ENCODE measurements around the gene TBX15.

- TF ChIP-seq, protein P1, sequence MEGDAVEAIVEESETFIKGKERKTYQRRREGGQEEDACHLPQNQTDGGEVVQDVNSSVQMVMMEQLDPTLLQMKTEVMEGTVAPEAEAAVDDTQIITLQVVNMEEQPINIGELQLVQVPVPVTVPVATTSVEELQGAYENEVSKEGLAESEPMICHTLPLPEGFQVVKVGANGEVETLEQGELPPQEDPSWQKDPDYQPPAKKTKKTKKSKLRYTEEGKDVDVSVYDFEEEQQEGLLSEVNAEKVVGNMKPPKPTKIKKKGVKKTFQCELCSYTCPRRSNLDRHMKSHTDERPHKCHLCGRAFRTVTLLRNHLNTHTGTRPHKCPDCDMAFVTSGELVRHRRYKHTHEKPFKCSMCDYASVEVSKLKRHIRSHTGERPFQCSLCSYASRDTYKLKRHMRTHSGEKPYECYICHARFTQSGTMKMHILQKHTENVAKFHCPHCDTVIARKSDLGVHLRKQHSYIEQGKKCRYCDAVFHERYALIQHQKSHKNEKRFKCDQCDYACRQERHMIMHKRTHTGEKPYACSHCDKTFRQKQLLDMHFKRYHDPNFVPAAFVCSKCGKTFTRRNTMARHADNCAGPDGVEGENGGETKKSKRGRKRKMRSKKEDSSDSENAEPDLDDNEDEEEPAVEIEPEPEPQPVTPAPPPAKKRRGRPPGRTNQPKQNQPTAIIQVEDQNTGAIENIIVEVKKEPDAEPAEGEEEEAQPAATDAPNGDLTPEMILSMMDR (IDR thresholded peaks at IDR 0.05 in 8 of 11, conservative IDR thresholded peaks at IDR 0.05 in 3 of 11): no peak
- TF ChIP-seq POLR2AphosphoS5 (IDR thresholded peaks at IDR 0.05): no peak
These were observed 87.3 kb downstream of the TBX15 start for GRCh38 chr1:118900643-118901440.

All from spleen (tissue), 7 donors.